Trophoblast cell (in vitro differentiated cells and primary cell): ENCODE measurements around the gene MROH8.

Experiments used
- DNase-seq, 2 donors: peaks; one replicate each; pipeline ENCODE4 v3.0.0-alpha.2; 2016
- H2AFZ ChIP-seq: 2 replicates; pipeline ENCODE4 v1.6.1; 2013; ENCODE audit warnings: low read length, moderate library complexity, mild to moderate bottlenecking; ENCODE audit not compliant: insufficient read depth, poor library complexity
- H2AK5ac ChIP-seq: 2 replicates; pipeline ENCODE4 v1.6.1; 2013; ENCODE audit warnings: mild to moderate bottlenecking, low read length
- H2BK120ac ChIP-seq: 2 replicates; pipeline ENCODE4 v1.6.1; 2013; ENCODE audit warnings: low read length, mild to moderate bottlenecking, moderate library complexity; ENCODE audit not compliant: insufficient read depth, poor library complexity
- H2BK12ac ChIP-seq: 2 replicates; pipeline ENCODE4 v1.6.1; 2013; ENCODE audit warnings: mild to moderate bottlenecking, low read length, moderate library complexity
- H2BK5ac ChIP-seq: 2 replicates; pipeline ENCODE4 v1.6.1; 2013; ENCODE audit warnings: low read length, low read depth, moderate library complexity, mild to moderate bottlenecking; ENCODE audit not compliant: poor library complexity
- H3K14ac ChIP-seq: 2 replicates; pipeline ENCODE4 v1.6.1; 2013; ENCODE audit warnings: mild to moderate bottlenecking, low read length
- H3K18ac ChIP-seq: 2 replicates; pipeline ENCODE4 v1.6.1; 2013; ENCODE audit warnings: mild to moderate bottlenecking, low read length
- H3K23ac ChIP-seq: 2 replicates; pipeline ENCODE4 v1.6.1; 2013; ENCODE audit warnings: low read length
- H3K27ac ChIP-seq: 2 replicates; pipeline ENCODE4 v1.5.1; 2013; ENCODE audit warnings: low read depth, mild to moderate bottlenecking, inconsistent platforms, low read length, moderate library complexity
- H3K27me3 ChIP-seq: 2 replicates; pipeline ENCODE4 v1.6.1; 2013; ENCODE audit warnings: inconsistent platforms, mild to moderate bottlenecking, low read length, moderate library complexity; ENCODE audit not compliant: insufficient read depth
- H3K36me3 ChIP-seq, 2 experiments: 1 replicate in 1 of 2; 2 replicates in 1 of 2; pipeline ENCODE4 v1.6.1; 2013; ENCODE audit warnings: low read length in 2 of 2, mild to moderate bottlenecking in 2 of 2, moderate library complexity in 1 of 2; ENCODE audit not compliant: insufficient read depth in 2 of 2, control insufficient read depth in 1 of 2
- H3K4ac ChIP-seq: 2 replicates; pipeline ENCODE4 v1.6.1; 2013; ENCODE audit warnings: low read depth, mild to moderate bottlenecking, low read length, moderate library complexity
- H3K4me1 ChIP-seq, 2 experiments: 1 replicate in 1 of 2; 2 replicates in 1 of 2; pipeline ENCODE4 v1.6.1; 2013; ENCODE audit warnings: low read length in 2 of 2, mild to moderate bottlenecking in 2 of 2, moderate library complexity in 1 of 2; ENCODE audit not compliant: insufficient read depth in 2 of 2, control insufficient read depth in 1 of 2
- H3K4me2 ChIP-seq: 2 replicates; pipeline ENCODE4 v1.6.1; 2013; ENCODE audit warnings: inconsistent platforms, mild to moderate bottlenecking, low read length, moderate library complexity
- H3K4me3 ChIP-seq: 2 replicates; pipeline ENCODE4 v1.5.1; 2013; ENCODE audit warnings: mild to moderate bottlenecking, low read depth, low read length, inconsistent platforms
- H3K79me1 ChIP-seq: one replicate; pipeline ENCODE4 v1.6.1; 2013; ENCODE audit warnings: low read length
- H3K79me2 ChIP-seq: 2 replicates; pipeline ENCODE4 v1.6.1; 2013; ENCODE audit warnings: low read length, mild to moderate bottlenecking; ENCODE audit not compliant: control insufficient read depth, insufficient read depth, poor library complexity
- H3K9ac ChIP-seq: 2 replicates; pipeline ENCODE4 v1.6.1; 2013; ENCODE audit warnings: mild to moderate bottlenecking, low read length
- H3K9me3 ChIP-seq: 2 replicates; pipeline ENCODE4 v1.6.1; 2013; ENCODE audit warnings: low read depth, mild to moderate bottlenecking, control low read depth, inconsistent platforms, low read length; ENCODE audit not compliant: insufficient read depth
- H4K12ac ChIP-seq: 2 replicates; pipeline ENCODE4 v1.6.1; 2013; ENCODE audit warnings: low read depth, mild to moderate bottlenecking, low read length, moderate library complexity
- H4K8ac ChIP-seq: 2 replicates; pipeline ENCODE4 v1.6.1; 2013; ENCODE audit warnings: low read depth, mild to moderate bottlenecking, low read length, moderate library complexity
- H4K91ac ChIP-seq: one replicate; pipeline ENCODE4 v1.6.1; 2013; ENCODE audit warnings: low read depth, mild to moderate bottlenecking, low read length, moderate library complexity
- WGBS: extraction: QIAGEN DNeasy Blood & Tissue Kit; methylation state at CpG from one replicate; pipeline ENCODE4 v1.1.7; 2013; ENCODE audit warnings: missing lambda C conversion rate; ENCODE audit not compliant: insufficient read length, insufficient coverage; ENCODE audit errors: extremely low coverage; 5-methylcytosine and 5-hydroxymethylcytosine counted together

MROH8 gene

GRCh38 chr20:37188787-37189186 is 9.4 kb upstream of the MROH8 start:
- no peak overlapping the region for H3K23ac ChIP-seq
- H4K91ac ChIP-seq = no peak overlapping the region
- peaks cover 0 to 2% of the 10 kb centered on the region in 2 experiments for H3K4me1 ChIP-seq
- H3K79me2 ChIP-seq = no peaks in the 10 kb centered on the region
- no peak overlapping the region for H2BK5ac ChIP-seq
- H4K12ac ChIP-seq = no peak overlapping the region
- no peak overlapping the region for H3K4me3 ChIP-seq
- no peak overlapping the region for H2AK5ac ChIP-seq
- no peak overlapping the region for H3K4me2 ChIP-seq
- no peaks in the 10 kb centered on the region for H3K79me1 ChIP-seq
- H4K8ac ChIP-seq = no peak overlapping the region
- H2AFZ ChIP-seq = no peak overlapping the region
- no peak overlapping the region for H2BK120ac ChIP-seq
- no peak overlapping the region for H3K18ac ChIP-seq
- H3K36me3 ChIP-seq = peaks cover 31 to 40% of the 10 kb centered on the region in 2 experiments
- H2BK12ac ChIP-seq = no peak overlapping the region
- H3K4ac ChIP-seq = peak overlapping the region; percentile 6
- H3K9me3 ChIP-seq = no peaks in the 10 kb centered on the region
- WGBS = no CpG with 5 or more reads among the region's 7 CpGs
- H3K9ac ChIP-seq = no peak overlapping the region
- no peak overlapping the region for H3K27ac ChIP-seq
- no peak overlapping the region for H3K14ac ChIP-seq
- no peaks in the 10 kb centered on the region for H3K27me3 ChIP-seq
- DNase-seq = no peak

GRCh38 chr20:37185686-37186085 is 6.3 kb upstream of the MROH8 start:
- Histone ChIP-seq H3K27me3 (no peaks in the 10 kb centered on the region), H2AFZ (no peak overlapping the region), H4K8ac (no peak overlapping the region), H3K4me1 (peaks cover under 1% of the 10 kb centered on the region in 2 experiments), H2BK120ac (no peak overlapping the region), H3K18ac (no peak overlapping the region), H3K36me3 (peaks cover 28 to 31% of the 10 kb centered on the region in 2 experiments), H3K79me2 (peaks cover under 1% of the 10 kb centered on the region), H3K9ac (no peak overlapping the region), H3K14ac (no peak overlapping the region), H2AK5ac (no peak overlapping the region), H2BK12ac (no peak overlapping the region), H3K4ac (no peak overlapping the region), H3K27ac (no peak overlapping the region), H3K4me3 (no peak overlapping the region), H3K4me2 (no peak overlapping the region), H3K79me1 (no peaks in the 10 kb centered on the region), H3K9me3 (no peaks in the 10 kb centered on the region), H3K23ac (no peak overlapping the region), H4K91ac (no peak overlapping the region), H4K12ac (no peak overlapping the region), H2BK5ac (no peak overlapping the region)
- DNase-seq = peak in 1 of 2 donors; percentile 7
- no CpG with 5 or more reads among the region's 5 CpGs for WGBS

GRCh38 chr20:37179683-37180524 is 556 bp upstream of the MROH8 start:
- Histone ChIP-seq H3K27ac (peak overlapping the region; percentile 92), H3K9ac (peak overlapping the region; percentile 78), H4K12ac (peak overlapping the region; percentile 100), H3K9me3 (no peaks in the 10 kb centered on the region), H3K79me2 (peaks cover 17% of the 10 kb centered on the region), H2BK12ac (no peak overlapping the region), H4K91ac (peak overlapping the region; percentile 99), H4K8ac (peak overlapping the region; percentile 100), H3K4ac (peak overlapping the region; percentile 93), H3K79me1 (peaks cover 15% of the 10 kb centered on the region), H2AFZ (peak overlapping the region; percentile 83), H3K4me2 (peak overlapping the region; percentile 79), H3K18ac (peak overlapping the region; percentile 100), H3K36me3 (peaks cover 6 to 12% of the 10 kb centered on the region in 2 experiments), H2BK120ac (peak overlapping the region; percentile 100), H3K27me3 (no peaks in the 10 kb centered on the region), H3K4me1 (peaks cover 5 to 7% of the 10 kb centered on the region in 2 experiments), H2AK5ac (peak overlapping the region; percentile 76), H3K4me3 (peak overlapping the region; percentile 92), H3K14ac (peak overlapping the region; percentile 100), H3K23ac (no peak overlapping the region), H2BK5ac (peak overlapping the region; percentile 100)
- no CpG with 5 or more reads among the region's 15 CpGs for WGBS
- peak; percentile 19 to 56 for DNase-seq

- peaks cover 0 to 1% of the 10 kb centered on the region in 2 experiments for H3K4me1 ChIP-seq
- H3K4me3 ChIP-seq = no peak overlapping the region
- no peak overlapping the region for H4K8ac ChIP-seq
- DNase-seq = no peak
- H3K27ac ChIP-seq = no peak overlapping the region
- no peak overlapping the region for H4K91ac ChIP-seq
- H3K4me2 ChIP-seq = no peak overlapping the region
- H3K79me1 ChIP-seq = peaks cover under 1% of the 10 kb centered on the region
- H3K27me3 ChIP-seq = no peaks in the 10 kb centered on the region
- no peaks in the 10 kb centered on the region for H3K9me3 ChIP-seq
- H3K79me2 ChIP-seq = no peaks in the 10 kb centered on the region
- H3K9ac ChIP-seq = no peak overlapping the region
- H2BK5ac ChIP-seq = no peak overlapping the region
- H3K14ac ChIP-seq = no peak overlapping the region
- H3K18ac ChIP-seq = no peak overlapping the region
- H2AFZ ChIP-seq = no peak overlapping the region
- no peak overlapping the region for H2AK5ac ChIP-seq
- H4K12ac ChIP-seq = no peak overlapping the region
- no CpG with 5 or more reads among the region's 4 CpGs for WGBS
- no peaks in the 10 kb centered on the region for H3K36me3 ChIP-seq
- H2BK12ac ChIP-seq = no peak overlapping the region
- no peak overlapping the region for H3K23ac ChIP-seq
- no peak overlapping the region for H2BK120ac ChIP-seq
- H3K4ac ChIP-seq = no peak overlapping the region
Observed at GRCh38 chr20:37172836-37173235, 6.5 kb downstream of the MROH8 start.
